ENCODE results near the gene DVL1.

DNA sequence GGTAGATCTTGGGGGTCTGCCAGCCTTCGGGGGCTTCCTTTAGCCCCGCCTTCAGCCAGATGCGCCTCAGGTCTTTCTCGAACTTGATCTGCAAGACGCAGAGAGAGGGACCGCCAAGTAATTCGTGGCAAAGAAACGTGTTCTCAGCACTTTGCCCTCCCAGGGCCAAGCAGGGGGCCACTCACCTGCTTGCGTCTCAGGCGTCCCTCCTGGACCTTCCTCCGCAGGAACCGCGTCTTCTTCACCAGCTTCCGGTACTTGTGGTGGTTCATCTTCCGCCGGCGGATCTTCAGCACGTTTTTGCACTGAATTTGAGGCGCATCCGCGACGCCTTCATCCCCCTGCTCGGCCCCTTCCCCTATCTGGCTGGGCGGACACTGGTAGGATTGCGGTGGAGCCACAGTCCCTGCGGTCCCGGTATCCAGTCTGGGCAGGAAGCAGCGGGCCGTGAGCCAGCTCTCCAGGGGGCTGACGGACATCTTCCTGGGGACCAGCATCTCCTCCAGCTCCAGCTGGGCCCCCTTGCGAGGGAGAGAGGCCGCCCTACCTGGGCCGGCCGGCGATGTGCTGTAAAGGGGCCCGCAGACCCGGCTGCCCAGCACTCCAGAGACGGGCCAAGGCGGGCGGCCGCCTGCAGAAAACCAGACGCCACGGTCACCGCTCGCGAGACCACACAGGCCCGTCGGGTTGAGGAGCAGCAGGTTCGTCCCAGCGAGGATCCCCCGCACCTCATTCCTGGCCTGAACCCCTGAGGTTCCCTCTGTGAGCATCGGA, 24.8 kb upstream of the DVL1 start:
- TF ChIP-seq, protein P1, sequence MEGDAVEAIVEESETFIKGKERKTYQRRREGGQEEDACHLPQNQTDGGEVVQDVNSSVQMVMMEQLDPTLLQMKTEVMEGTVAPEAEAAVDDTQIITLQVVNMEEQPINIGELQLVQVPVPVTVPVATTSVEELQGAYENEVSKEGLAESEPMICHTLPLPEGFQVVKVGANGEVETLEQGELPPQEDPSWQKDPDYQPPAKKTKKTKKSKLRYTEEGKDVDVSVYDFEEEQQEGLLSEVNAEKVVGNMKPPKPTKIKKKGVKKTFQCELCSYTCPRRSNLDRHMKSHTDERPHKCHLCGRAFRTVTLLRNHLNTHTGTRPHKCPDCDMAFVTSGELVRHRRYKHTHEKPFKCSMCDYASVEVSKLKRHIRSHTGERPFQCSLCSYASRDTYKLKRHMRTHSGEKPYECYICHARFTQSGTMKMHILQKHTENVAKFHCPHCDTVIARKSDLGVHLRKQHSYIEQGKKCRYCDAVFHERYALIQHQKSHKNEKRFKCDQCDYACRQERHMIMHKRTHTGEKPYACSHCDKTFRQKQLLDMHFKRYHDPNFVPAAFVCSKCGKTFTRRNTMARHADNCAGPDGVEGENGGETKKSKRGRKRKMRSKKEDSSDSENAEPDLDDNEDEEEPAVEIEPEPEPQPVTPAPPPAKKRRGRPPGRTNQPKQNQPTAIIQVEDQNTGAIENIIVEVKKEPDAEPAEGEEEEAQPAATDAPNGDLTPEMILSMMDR (IDR thresholded peaks at IDR 0.05; ENCODE audit: low read depth, low read length), result no peak
- TF ChIP-seq POLR2A (IDR thresholded peaks at IDR 0.05; ENCODE audit: extremely low read depth, insufficient read length), result no peak
- TF ChIP-seq MYC (IDR thresholded peaks at IDR 0.05; ENCODE audit: low read depth, low read length), result no peak

Data from NB4 (cell line).